ENCODE data around the gene SS18L1. TPM values are rescaled to one million over a fixed set of nuclear protein-coding genes. Genes with fewer than 3 reads are reported as not detected.

The SS18L1 gene
- total RNA-seq, 1 donor from 2014 or later = 15.6 TPM

GRCh38 chr20:62226707-62227590 is 83.4 kb downstream of the SS18L1 start:
- DNase-seq (ENCODE audit: low spot score) = no peak

GRCh38 chr20:62227591-62227976 is 84.0 kb downstream of the SS18L1 start:
- DNase-seq (ENCODE audit: low spot score) = no peak

DNA sequence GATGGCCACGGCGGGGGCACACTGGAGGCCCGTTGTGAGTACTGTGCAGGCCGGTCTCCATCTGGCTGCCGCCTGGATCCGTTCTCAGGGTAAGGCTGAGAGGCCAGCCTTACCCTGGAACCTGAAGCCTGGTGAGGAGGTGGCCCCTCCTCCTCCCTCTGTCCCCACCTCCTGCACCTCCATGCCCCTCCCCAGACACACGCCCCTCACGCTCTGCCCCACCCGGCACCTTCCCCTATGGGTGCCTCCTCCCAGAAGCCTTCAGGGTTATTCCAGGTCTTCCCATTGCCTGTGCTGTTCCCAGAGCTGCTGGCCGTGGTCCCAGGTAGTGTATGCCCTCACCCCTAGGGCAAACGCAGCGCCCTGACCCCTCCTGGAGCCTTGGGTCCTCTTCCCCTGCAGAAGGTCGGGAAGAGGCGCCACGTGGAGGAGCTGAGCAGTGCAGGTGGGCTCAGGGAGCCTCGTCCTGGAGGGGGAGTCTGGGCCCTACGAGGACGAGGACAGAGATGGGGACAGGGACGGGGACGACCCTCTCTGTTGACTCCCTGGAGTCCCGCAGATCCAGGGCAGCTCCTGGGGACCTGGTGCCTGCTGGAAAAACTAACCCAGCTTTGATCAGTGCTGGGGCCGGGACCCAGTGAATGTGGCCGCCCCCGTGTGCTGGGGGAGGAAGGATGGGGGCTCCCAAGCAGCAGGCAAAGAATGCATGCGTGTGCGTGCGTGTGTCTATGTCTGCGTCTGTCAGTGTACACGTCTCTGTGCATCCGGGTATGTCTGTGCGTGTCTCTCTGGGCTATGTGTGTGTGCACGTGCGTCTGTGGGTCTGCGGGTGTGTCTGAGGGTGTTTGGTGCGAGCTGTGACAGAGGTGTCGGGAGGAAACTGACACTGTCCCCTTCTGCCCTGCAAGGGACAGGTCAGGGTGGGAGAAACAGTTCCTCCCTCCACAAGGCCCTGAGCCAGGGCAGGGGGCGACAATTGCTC is 84.7 kb downstream of the SS18L1 start:
- DNase-seq (ENCODE audit: low spot score) = no peak

- no peak for DNase-seq (ENCODE audit: low spot score)
Measured at GRCh38 chr20:62228982-62229545, 85.5 kb downstream of the SS18L1 start.

DNA sequence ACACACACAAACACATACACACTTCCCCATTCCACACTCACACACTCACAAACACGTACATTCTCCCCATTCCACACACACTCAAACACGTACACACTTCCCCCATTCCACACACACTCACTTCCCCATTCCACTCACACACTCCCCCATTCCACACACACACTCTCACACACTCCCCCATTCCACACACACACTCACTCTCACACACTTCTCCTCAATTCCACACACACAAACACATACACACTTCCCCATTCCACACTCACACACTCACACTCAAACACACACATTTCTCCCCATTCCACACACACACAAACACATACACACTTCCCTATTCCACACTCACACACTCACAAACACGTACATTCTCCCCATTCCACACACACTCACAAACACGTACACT is 86.1 kb downstream of the SS18L1 start:
- no peak for DNase-seq (ENCODE audit: low spot score)

DNA sequence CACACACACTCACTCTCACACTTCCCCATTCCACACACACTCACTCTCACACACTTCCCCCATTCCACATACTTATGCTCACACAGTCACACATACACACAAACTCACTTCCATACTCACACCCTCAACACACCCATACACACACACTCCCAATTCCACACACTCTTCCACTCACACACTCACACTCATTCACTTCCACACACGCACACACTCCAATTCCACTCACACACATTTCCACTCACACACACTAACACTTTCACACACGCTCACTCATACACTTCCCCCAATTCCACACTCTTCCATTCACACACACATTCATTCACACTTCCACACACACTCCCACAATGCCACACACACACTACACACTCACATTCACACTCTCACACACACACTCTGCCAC is 86.7 kb downstream of the SS18L1 start:
- no peak for DNase-seq (ENCODE audit: low spot score)

DNA sequence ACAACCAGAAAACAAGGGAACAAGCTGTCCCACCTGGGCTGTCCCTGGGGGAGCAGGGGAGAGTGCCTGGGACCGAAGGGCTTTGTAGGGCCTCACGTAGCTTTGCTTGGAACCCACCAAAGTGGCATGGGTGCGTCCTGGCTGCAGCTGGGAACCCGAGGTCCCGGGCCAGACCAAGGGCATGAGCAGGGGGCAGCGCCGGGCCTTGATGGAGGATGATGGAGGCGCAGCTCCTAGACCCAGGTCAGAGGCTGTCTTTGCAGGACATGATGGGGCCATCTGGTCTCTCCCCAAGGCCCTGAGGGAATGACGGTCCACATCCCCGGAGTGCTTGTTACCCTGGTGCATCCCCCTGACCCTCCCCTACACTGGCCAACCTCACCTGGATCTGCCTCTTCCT is 87.1 kb downstream of the SS18L1 start:
- no peak for DNase-seq (ENCODE audit: low spot score)

GRCh38 chr20:62231292-62231691 is 87.7 kb downstream of the SS18L1 start:
- DNase-seq (ENCODE audit: low spot score) = no peak

Other genes starting within 250 kb of the SS18L1 start
- 31.3 TPM for gene TAF4, start 77.9 kb upstream of the SS18L1 start, total RNA-seq
- 39.0 TPM for gene LSM14B, start 21.3 kb upstream of the SS18L1 start, total RNA-seq
- gene PSMA7, start 375 bp upstream of the SS18L1 start, total RNA-seq = 181 TPM
- gene MTG2, start 39.3 kb downstream of the SS18L1 start, total RNA-seq = 35.5 TPM
- 4.2 TPM for gene HRH3, start 76.5 kb downstream of the SS18L1 start, total RNA-seq
- 130 TPM for gene OSBPL2, start 94.8 kb downstream of the SS18L1 start, total RNA-seq
- gene ADRM1, start 159.2 kb downstream of the SS18L1 start, total RNA-seq = 72.6 TPM
- 433 TPM for gene LAMA5, start 223.5 kb downstream of the SS18L1 start, total RNA-seq
- 1,691 TPM for gene RPS21, start 243.3 kb downstream of the SS18L1 start, total RNA-seq